A549 (cell line): ENCODE data around the gene NT5E. TPM values are rescaled to one million over a fixed set of nuclear protein-coding genes. Genes with fewer than 3 reads are reported as not detected.

Experiments
- ATAC-seq, 2 experiments: fragments of 200-7000 bp in 1 of 2; fragments of >200 bp in 1 of 2; cut with Nextera tagmentation in 1 of 2; cut with Tn5 transposase in 1 of 2; 3 replicates each; pipeline versions ENCODE4 v1.8.0 to v1.9.1; 2018 to 2020; ENCODE audit warnings: mild to moderate bottlenecking in 1 of 2, moderate library complexity in 1 of 2
- CTCF ChIA-PET: fragments of 300-600 bp; sonication (Branson Sonifier 250); formaldehyde crosslinking; extraction: SDS; loops from one replicate; lab custom pipeline; 2021; ENCODE audit warnings: antibody characterized with exemption, inconsistent platforms; lab: Yijun Ruan, JAX
- POLR2A ChIA-PET: fragments of 350-600 bp; formaldehyde crosslinking; extraction: SDS; loops from one replicate; lab custom pipeline; 2021; ENCODE audit warnings: antibody characterized with exemption, inconsistent platforms; lab: Yijun Ruan, JAX
- DNase-seq, 2 experiments: peaks; one replicate each; pipeline versions ENCODE4 v3.0.0 to v3.0.0-alpha.2; 2011 to 2016; ENCODE audit warnings: low read depth in 1 of 2, low spot score in 1 of 2
- FAIRE-seq: peaks from 2 replicates; lab custom pipeline; 2011; peaks lifted over from hg19 to GRCh38; lab: Jason Lieb, UNC
- H3K27ac ChIP-seq, 2 experiments: fragments of >200 bp; sonication (Bioruptor Twin); formaldehyde crosslinking; 3 replicates each; pipeline ENCODE4 v1.5.1; 2016 to 2017
- H3K4me1 ChIP-seq: fragments of >200 bp; sonication (Bioruptor Twin); formaldehyde crosslinking; 3 replicates; pipeline ENCODE4 v1.6.1; 2016
- H3K4me2 ChIP-seq: fragments of >200 bp; sonication (Bioruptor Twin); formaldehyde crosslinking; 3 replicates; pipeline ENCODE4 v1.6.1; 2016
- H3K4me3 ChIP-seq: fragments of >200 bp; sonication (Bioruptor Twin); formaldehyde crosslinking; 3 replicates; pipeline ENCODE4 v1.5.1; 2016
- H3K9me3 ChIP-seq: fragments of >200 bp; sonication (Bioruptor Twin); formaldehyde crosslinking; 3 replicates; pipeline ENCODE4 v1.6.1; 2016
- BHLHE40 ChIP-seq: IDR thresholded peaks from 2 replicates; pipeline ENCODE4 v1.6.1; 2012; ENCODE audit warnings: low read depth, low read length, inconsistent platforms
- CHD2 ChIP-seq: fragments of 150-350 bp; IDR thresholded peaks from 2 replicates; pipeline ENCODE4 v1.6.1; 2014; ENCODE audit warnings: low read length; ENCODE audit not compliant: partially characterized antibody
- CTCF ChIP-seq: fragments of >200 bp; sonication (Bioruptor Twin); formaldehyde crosslinking; IDR thresholded peaks from 3 replicates; pipeline ENCODE4 v1.5.1; 2016
- EHF ChIP-seq: fragments of 250-450 bp; sonication (Bioruptor Pico); IDR thresholded peaks from 2 replicates; pipeline ENCODE4 v1.5.0; 2020; ENCODE audit warnings: mild to moderate bottlenecking
- ELK1 ChIP-seq: fragments of 150-350 bp; IDR thresholded peaks from 2 replicates; pipeline ENCODE4 v1.6.1; 2014; ENCODE audit warnings: low read depth, mild to moderate bottlenecking, low read length
- FOSB ChIP-seq: fragments of 250-450 bp; sonication (Bioruptor Pico); IDR thresholded peaks from 2 replicates; pipeline ENCODE4 v1.5.0; 2020; ENCODE audit warnings: mild to moderate bottlenecking, moderate library complexity
- GATA3 ChIP-seq: IDR thresholded peaks from 2 replicates; pipeline ENCODE4 v1.6.1; 2012; ENCODE audit warnings: borderline replicate concordance
- HDAC2 ChIP-seq: fragments of 200-600 bp; sonication (generic); IDR thresholded peaks from 2 replicates; pipeline ENCODE4 v1.6.1; 2016
- HEYL ChIP-seq: fragments of 250-450 bp; sonication (Bioruptor Pico); IDR thresholded peaks from 2 replicates; pipeline ENCODE4 v1.8.0; 2021; ENCODE audit warnings: mild to moderate bottlenecking, moderate library complexity
- HOXA7 ChIP-seq: fragments of 250-450 bp; sonication (Bioruptor Pico); IDR thresholded peaks from 2 replicates; pipeline ENCODE4 v1.5.0; 2020; ENCODE audit warnings: mild to moderate bottlenecking, moderate library complexity
- HOXB5 ChIP-seq: fragments of 250-450 bp; sonication (Bioruptor Pico); IDR thresholded peaks from 2 replicates; pipeline ENCODE4 v1.5.0; 2020; ENCODE audit warnings: mild to moderate bottlenecking, moderate library complexity
- JUN ChIP-seq, 2 experiments: fragments of >200 bp; sonication (Bioruptor Twin); formaldehyde crosslinking; IDR thresholded peaks; 2 replicates in 1 of 2; 3 replicates in 1 of 2; pipeline ENCODE4 v1.6.1; 2016 to 2017
- JUNB ChIP-seq: fragments of >200 bp; sonication (Bioruptor Twin); formaldehyde crosslinking; IDR thresholded peaks from 2 replicates; pipeline ENCODE4 v1.6.1; 2016
- KDM1A ChIP-seq: fragments of 200-600 bp; sonication (generic); IDR thresholded peaks from 2 replicates; pipeline ENCODE4 v1.6.1; 2016; ENCODE audit warnings: low read depth, mild to moderate bottlenecking
- KDM5A ChIP-seq: fragments of 200-600 bp; sonication (generic); IDR thresholded peaks from 2 replicates; pipeline ENCODE4 v1.6.1; 2016; ENCODE audit warnings: antibody characterized with exemption, mild to moderate bottlenecking
- MAX ChIP-seq: IDR thresholded peaks from 2 replicates; pipeline ENCODE4 v1.6.1; 2012
- NFE2L2 ChIP-seq: fragments of 150-350 bp; conservative IDR thresholded peaks from 2 replicates; pipeline ENCODE4 v1.6.1; 2014; ENCODE audit warnings: low read length
- PHF8 ChIP-seq: fragments of 200-600 bp; sonication (generic); IDR thresholded peaks from 2 replicates; pipeline ENCODE4 v1.6.1; 2016; ENCODE audit warnings: low read depth, mild to moderate bottlenecking, antibody characterized with exemption, moderate library complexity, borderline replicate concordance
- POLR2A ChIP-seq: IDR thresholded peaks from 2 replicates; pipeline ENCODE4 v1.6.1; 2012; ENCODE audit warnings: mild to moderate bottlenecking, low read length
- POLR2AphosphoS2 ChIP-seq: conservative IDR thresholded peaks from 2 replicates; pipeline ENCODE4 v1.6.1; 2012; ENCODE audit warnings: low read length, improper control_type of control experiment, inconsistent platforms
- RAD21 ChIP-seq, 2 experiments: fragments of >200 bp in 1 of 2; sonication (Bioruptor Twin) in 1 of 2; formaldehyde crosslinking in 1 of 2; IDR thresholded peaks in 1 of 2; conservative IDR thresholded peaks in 1 of 2; 2 replicates in 1 of 2; 3 replicates in 1 of 2; pipeline ENCODE4 v1.6.1; 2012 to 2018; ENCODE audit warnings: inconsistent platforms in 1 of 2
- RCOR1 ChIP-seq: fragments of 150-350 bp; IDR thresholded peaks from 2 replicates; pipeline ENCODE4 v1.6.1; 2014; ENCODE audit warnings: antibody characterized with exemption, low read length, low read depth
- RNF2 ChIP-seq: fragments of 200-600 bp; sonication (generic); IDR thresholded peaks from 2 replicates; pipeline ENCODE4 v1.6.1; 2016; ENCODE audit warnings: low read depth, mild to moderate bottlenecking, antibody characterized with exemption, moderate library complexity, borderline replicate concordance
- ZSCAN20 ChIP-seq: fragments of 250-450 bp; sonication (Bioruptor Pico); IDR thresholded peaks from 2 replicates; pipeline ENCODE4 v1.8.0; 2022; ENCODE audit warnings: mild to moderate bottlenecking, moderate library complexity
- WGBS: methylation state at CpG from one replicate; pipeline ENCODE4 v1.1.6; 2017; ENCODE audit errors: missing lambda C conversion rate; 5-methylcytosine and 5-hydroxymethylcytosine counted together
- polyA minus RNA-seq: library from RNA; depleted of rRNA, polyadenylated mRNA; stranded (reverse); fragments of >200 nt; gene quantifications from 2 replicates; pipeline ENCODE4 v1.2.3, GENCODE V29; 2011; rRNA and poly(A)+ RNA removed
- polyA plus RNA-seq, 4 experiments: library from polyadenylated mRNA; depleted of rRNA in 3 of 4; stranded (reverse); fragments of >200 nt; fragmentation: RNase III in 1 of 4; extraction: RNeasy Plus Mini Kit Qiagen cat#74134 plus additional on column Dnase treatment in 1 of 4; gene quantifications; 2 replicates in 3 of 4; 3 replicates in 1 of 4; pipeline ENCODE4 v1.2.3, GENCODE V29; 2011 to 2017
- TF ChIP-seq, protein P1 (sequence below): IDR thresholded peaks from 2 replicates; pipeline ENCODE4 v1.6.1; 2012; ENCODE audit warnings: low read depth, borderline replicate concordance
- TF ChIP-seq, protein P2 (sequence below): fragments of >200 bp; sonication (Bioruptor Twin); formaldehyde crosslinking; IDR thresholded peaks from 2 replicates; pipeline ENCODE4 v1.6.1; 2016
- TF ChIP-seq, protein P3 (sequence below): fragments of 250-450 bp; sonication (Bioruptor Pico); IDR thresholded peaks from 2 replicates; pipeline ENCODE4 v1.5.0; 2020; ENCODE audit warnings: low read depth, mild to moderate bottlenecking, moderate library complexity

The NT5E gene
- polyA plus RNA-seq (2011; rRNA removed) = 54.8 and 61.0 TPM in 2 replicates
- polyA plus RNA-seq (2012; cell fraction: cytosol; rRNA removed) = 19.3 and 27.1 TPM in 2 replicates
- polyA plus RNA-seq (2012; cell fraction: nucleus; rRNA removed) = 18.2 and 40.2 TPM in 2 replicates
- polyA plus RNA-seq (2017; fragmentation: RNase III; extraction: RNeasy Plus Mini Kit Qiagen cat#74134 plus additional on column Dnase treatment) = 16.8 to 20.8 TPM (median 18.9 TPM) in 3 replicates
- polyA minus RNA-seq = 34.8 and 36.1 TPM in 2 replicates

- TF ChIP-seq CTCF (peak; percentile 38; the same call in 2 of the 3 replicates), JUN (IDR thresholded peaks at IDR 0.05) (0 out of 5 replicates have a peak, but pooled peaks of 1 of the 2 experiments have one; percentile 43), GATA3 (0 out of 2 replicates have a peak, but pooled peaks have one; percentile 34), MAX (peak; percentile 33; the same call in 1 of the 2 replicates), NFE2L2 (no peak), HOXB5 (CRISPR knock-in tag) (no peak), POLR2A (peak; percentile 58), RAD21 (conservative IDR thresholded peaks at IDR 0.05 in 1 of 2, IDR thresholded peaks at IDR 0.05 in 1 of 2) (0 out of 5 replicates have a peak, but pooled peaks of 1 of the 2 experiments have one; percentile 2), KDM5A (no peak), CHD2 (no peak), PHF8 (peak; percentile 13; the same call in 1 of the 2 replicates)
- TF ChIP-seq, protein P1, sequence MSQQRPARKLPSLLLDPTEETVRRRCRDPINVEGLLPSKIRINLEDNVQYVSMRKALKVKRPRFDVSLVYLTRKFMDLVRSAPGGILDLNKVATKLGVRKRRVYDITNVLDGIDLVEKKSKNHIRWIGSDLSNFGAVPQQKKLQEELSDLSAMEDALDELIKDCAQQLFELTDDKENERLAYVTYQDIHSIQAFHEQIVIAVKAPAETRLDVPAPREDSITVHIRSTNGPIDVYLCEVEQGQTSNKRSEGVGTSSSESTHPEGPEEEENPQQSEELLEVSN = 0 out of 2 replicates have a peak, but pooled peaks have one; percentile 12
- Histone ChIP-seq H3K4me1 (peaks cover 36% of the 10 kb centered on the region), H3K4me3 (peak within 1 kb of the TSS; percentile 84), H3K9me3 (no peaks in the 10 kb centered on the region), H3K27ac (peak within 1 kb of the TSS; percentile 88 to 91), H3K4me2 (peak within 1 kb of the TSS; percentile 89)
- FAIRE-seq = no peak
- peak; percentile 55 to 77 for DNase-seq
- CTCF ChIA-PET = interaction anchor here (0.6 to 6.9 kb wide), 15 partner anchors 9 to 127 kb away, joined by 3 to 36 read pairs (median 4); no protein-coding TSS in a partner anchor
- ATAC-seq = peak; percentile 90 to 93
- 3% methylated on average over 25 of the region's 92 CpGs for WGBS
- POLR2A ChIA-PET = interaction anchor here (0.7 to 2.7 kb wide), 12 partner anchors 9 to 687 kb away, joined by 3 to 52 read pairs (median 4); partner anchors contain the start of gene SYNCRIP
These were observed at the start of gene NT5E for GRCh38 chr6:85449818-85450759. NT5E (plus strand) TSS chr6:85450083; CDS start chr6:85450140, 57 bp downstream.

- peaks cover 2% of the 10 kb centered on the region; the same call in 1 of the 3 replicates for H3K9me3 ChIP-seq
- no peak for ATAC-seq
- TF ChIP-seq HOXA7 (CRISPR knock-in tag) (no peak), JUNB (no peak), POLR2AphosphoS2 (no peak), HEYL (CRISPR knock-in tag) (no peak), HOXB5 (CRISPR knock-in tag) (no peak), FOSB (CRISPR knock-in tag) (no peak), KDM1A (no peak), GATA3 (no peak), ZSCAN20 (no peak), HDAC2 (no peak), BHLHE40 (no peak), EHF (CRISPR knock-in tag) (no peak), ELK1 (no peak), PHF8 (no peak), RCOR1 (no peak), RNF2 (no peak)
- TF ChIP-seq, protein P2, sequence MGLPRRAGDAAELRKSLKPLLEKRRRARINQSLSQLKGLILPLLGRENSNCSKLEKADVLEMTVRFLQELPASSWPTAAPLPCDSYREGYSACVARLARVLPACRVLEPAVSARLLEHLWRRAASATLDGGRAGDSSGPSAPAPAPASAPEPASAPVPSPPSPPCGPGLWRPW = no peak
- TF ChIP-seq, protein P1 = no peak
- TF ChIP-seq, protein P3, sequence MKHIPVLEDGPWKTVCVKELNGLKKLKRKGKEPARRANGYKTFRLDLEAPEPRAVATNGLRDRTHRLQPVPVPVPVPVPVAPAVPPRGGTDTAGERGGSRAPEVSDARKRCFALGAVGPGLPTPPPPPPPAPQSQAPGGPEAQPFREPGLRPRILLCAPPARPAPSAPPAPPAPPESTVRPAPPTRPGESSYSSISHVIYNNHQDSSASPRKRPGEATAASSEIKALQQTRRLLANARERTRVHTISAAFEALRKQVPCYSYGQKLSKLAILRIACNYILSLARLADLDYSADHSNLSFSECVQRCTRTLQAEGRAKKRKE (CRISPR knock-in tag) = no peak
- TF ChIP-seq, all 56 proteins: peak for 0
- Histone ChIP-seq H3K4me1 (peaks cover 39% of the 10 kb centered on the region), H3K4me2 (no peak overlapping the region), H3K4me3 (no peak overlapping the region), H3K27ac (peak overlapping the region in 1 of 2 experiments; percentile 18; a peak in 1 of 6 replicates)
- FAIRE-seq (no peak), DNase-seq (no peak)
- 68% methylated on average over 4 of the region's 4 CpGs for WGBS
- ChIA-PET CTCF (interaction anchor here (1.4 to 2.1 kb wide), 3 partner anchors 10 to 83 kb away, joined by 3 to 8 read pairs (median 5); partner anchors contain the start of gene NT5E), POLR2A (no interaction called here)
These were observed 49.6 kb upstream of the NT5E start for GRCh38 chr6:85400331-85400730.
